ENCODE results near the gene TRIM8.

The TRIM8 gene

GRCh38 chr10:102616066-102616770 lies 28.1 kb upstream of the TRIM8 start:
- no peak for DNase-seq

GRCh38 chr10:102617041-102617440 lies 27.2 kb upstream of the TRIM8 start:
- no peak for DNase-seq

GRCh38 chr10:102617816-102618215 lies 26.5 kb upstream of the TRIM8 start:
- no peak for DNase-seq

- DNase-seq = no peak
These were observed 24.8 kb upstream of the TRIM8 start for GRCh38 chr10:102619281-102619981.

GRCh38 chr10:102620138-102620590 lies 24.1 kb upstream of the TRIM8 start:
- no peak for DNase-seq

GRCh38 chr10:102620591-102621442 lies 23.5 kb upstream of the TRIM8 start:
- DNase-seq = no peak

GRCh38 chr10:102621443-102622325 lies 22.6 kb upstream of the TRIM8 start:
- DNase-seq = no peak

- no peak for DNase-seq
These were observed 20.2 kb upstream of the TRIM8 start for GRCh38 chr10:102624094-102624493.

- no peak for DNase-seq
These were observed 19.3 kb upstream of the TRIM8 start for GRCh38 chr10:102624751-102625645.

GRCh38 chr10:102626026-102626685 lies 18.1 kb upstream of the TRIM8 start:
- no peak for DNase-seq

GRCh38 chr10:102627291-102627735 lies 17.0 kb upstream of the TRIM8 start:
- DNase-seq = no peak

- DNase-seq = no peak
These were observed 16.5 kb upstream of the TRIM8 start for GRCh38 chr10:102627736-102628293.

GRCh38 chr10:102628451-102628911 lies 15.8 kb upstream of the TRIM8 start:
- no peak for DNase-seq

GRCh38 chr10:102629661-102630614 lies 14.3 kb upstream of the TRIM8 start:
- no peak for DNase-seq

GRCh38 chr10:102630663-102631062 lies 13.6 kb upstream of the TRIM8 start:
- DNase-seq = no peak

- no peak for DNase-seq
These were observed 12.5 kb upstream of the TRIM8 start for GRCh38 chr10:102631525-102632393.

- peak; percentile 68 for DNase-seq
These were observed 11.7 kb upstream of the TRIM8 start for GRCh38 chr10:102632394-102633111.

Data from GDM1 (cell line).